Renal pelvis (tissue), 4 donors: ENCODE data around the gene PTAR1. TPM values are rescaled to one million over a fixed set of nuclear protein-coding genes. Genes with fewer than 3 reads are reported as not detected.

ENCODE experiments used
- DNase-seq: peaks from one replicate; pipeline ENCODE4 v3.0.0-alpha.2; 2013
- polyA plus RNA-seq, 3 donors: library from polyadenylated mRNA; unstranded; fragments of 120-200 nt; gene quantifications; one replicate each; pipeline ENCODE4 v1.2.1, GENCODE V29; 2013; ENCODE audit not compliant: insufficient read length in 3 of 3

Gene PTAR1
- polyA plus RNA-seq, 3 donors: 46.4 to 68.7 (median 58.4) TPM

DNA sequence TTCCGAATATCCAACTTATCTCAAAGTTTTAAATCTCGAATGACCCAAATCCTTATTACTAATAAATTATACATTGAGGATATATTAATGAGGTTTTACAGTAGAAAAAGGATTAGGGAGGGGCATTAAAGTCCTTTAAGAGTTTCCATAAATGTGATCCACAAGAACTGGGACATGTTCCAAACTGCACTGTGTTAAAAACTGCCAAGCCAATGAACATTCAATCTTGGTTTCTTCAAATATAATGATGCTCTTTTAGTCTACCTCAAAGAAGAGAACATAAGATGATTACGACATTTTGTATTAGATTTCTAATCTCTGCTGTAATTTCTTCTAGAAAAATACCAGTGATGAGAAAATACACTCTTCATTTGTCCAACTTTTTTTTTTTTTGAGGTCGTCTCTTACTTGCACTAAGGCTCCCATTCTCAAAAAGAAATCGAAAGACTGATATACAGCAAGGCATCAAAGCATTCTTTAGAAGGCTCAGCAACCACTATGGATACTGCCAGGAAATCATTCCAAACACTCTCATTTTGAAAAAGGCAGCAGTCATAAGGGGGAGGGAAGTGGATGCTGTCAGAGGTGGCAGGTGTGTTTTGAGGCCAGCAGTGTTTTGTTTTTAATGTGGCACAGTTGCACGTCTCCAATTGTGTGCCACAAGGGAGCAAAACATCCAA lies 1.7 kb downstream of the PTAR1 start:
- peak; percentile 9 for DNase-seq

- DNase-seq: no peak
These were observed 4.6 kb downstream of the PTAR1 start for GRCh38 chr9:69755205-69755604.

- no peak for DNase-seq
These were observed 6.0 kb downstream of the PTAR1 start for GRCh38 chr9:69753830-69754229.

DNA sequence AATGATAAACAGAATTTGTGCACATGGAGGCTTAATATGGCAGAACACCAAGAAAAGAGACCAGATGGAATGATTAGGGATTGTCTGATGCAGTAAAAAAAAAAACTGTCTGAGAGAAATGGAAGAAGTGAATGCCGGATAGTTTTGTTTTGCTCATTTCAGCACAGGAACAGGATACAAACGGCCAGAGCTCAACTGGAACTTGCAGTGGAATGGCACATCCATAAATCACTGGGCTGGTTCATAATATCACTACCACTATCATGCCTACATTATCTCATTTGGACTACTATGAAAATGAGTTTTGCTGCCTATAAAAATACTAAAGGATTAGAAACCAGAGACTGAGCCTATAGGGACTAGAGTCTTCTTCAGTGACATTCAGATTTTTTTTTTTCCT lies 9.7 kb downstream of the PTAR1 start:
- no peak for DNase-seq

GRCh38 chr9:69748304-69748703 lies 11.5 kb downstream of the PTAR1 start:
- DNase-seq: no peak

DNA sequence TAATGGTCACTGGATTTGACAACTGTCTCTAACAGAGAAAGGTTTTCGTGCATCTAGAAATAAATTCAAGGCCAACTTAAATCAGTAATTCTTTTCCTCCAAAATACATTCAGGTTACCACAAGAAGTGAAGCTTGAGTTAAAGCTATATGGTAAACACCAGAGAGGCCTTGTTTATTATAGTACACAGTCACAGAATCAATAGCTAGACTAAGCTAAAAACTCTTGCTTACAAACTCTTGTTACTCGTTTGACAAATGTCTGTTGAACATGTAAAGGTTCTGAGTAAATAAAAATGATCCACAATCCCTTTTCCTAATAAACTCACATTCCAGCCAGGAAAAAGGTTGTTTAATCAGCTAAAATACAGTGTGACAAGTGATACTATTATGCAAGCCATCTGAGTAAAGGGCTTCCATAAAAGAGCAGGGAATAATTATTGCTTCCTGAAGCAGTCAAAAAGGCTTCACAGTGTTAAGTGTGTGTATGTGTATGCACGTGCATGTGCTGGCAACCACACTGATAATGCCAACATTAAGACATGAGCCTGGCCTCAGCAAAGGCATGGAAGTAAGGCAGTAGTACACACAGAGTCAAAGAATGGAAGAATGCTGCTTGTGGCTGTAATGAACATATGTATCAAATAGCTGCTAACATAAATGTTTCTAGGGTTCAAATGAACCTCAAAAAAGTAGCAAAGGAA lies 12.8 kb downstream of the PTAR1 start:
- DNase-seq: no peak

- DNase-seq: no peak
These were observed 13.9 kb downstream of the PTAR1 start for GRCh38 chr9:69745716-69746437.

GRCh38 chr9:69744688-69745380 lies 15.0 kb downstream of the PTAR1 start:
- DNase-seq: no peak

- DNase-seq: no peak
These were observed 15.9 kb downstream of the PTAR1 start for GRCh38 chr9:69743930-69744329.

DNA sequence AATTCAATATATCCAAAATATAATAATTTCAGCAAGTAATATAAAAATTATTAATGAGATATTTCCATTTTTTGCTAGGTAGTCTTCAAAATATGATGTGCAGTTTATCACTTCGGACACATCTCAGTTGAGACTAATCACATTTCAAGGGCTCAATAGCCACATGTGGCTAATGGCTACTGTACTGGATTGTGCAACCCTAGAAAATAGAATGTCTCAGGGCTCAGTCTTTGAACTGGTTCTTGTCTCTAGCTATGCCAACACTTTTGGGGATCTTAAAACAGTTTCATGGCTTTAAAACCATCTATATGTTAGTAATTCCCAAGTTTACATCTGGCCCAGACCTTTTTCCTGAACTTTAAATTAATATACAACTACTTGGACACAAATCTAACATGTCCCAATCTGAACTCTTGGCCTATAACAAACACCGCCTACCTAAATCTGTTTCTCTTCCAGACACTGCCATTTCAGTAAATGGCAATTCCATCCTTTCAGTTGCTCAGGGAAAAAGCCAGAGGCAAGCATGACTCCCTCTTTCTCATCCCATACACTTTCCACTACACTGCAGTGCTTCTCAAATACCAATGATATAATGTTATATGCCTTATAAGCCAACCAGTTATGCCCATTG lies 18.8 kb downstream of the PTAR1 start:
- DNase-seq: no peak

DNA sequence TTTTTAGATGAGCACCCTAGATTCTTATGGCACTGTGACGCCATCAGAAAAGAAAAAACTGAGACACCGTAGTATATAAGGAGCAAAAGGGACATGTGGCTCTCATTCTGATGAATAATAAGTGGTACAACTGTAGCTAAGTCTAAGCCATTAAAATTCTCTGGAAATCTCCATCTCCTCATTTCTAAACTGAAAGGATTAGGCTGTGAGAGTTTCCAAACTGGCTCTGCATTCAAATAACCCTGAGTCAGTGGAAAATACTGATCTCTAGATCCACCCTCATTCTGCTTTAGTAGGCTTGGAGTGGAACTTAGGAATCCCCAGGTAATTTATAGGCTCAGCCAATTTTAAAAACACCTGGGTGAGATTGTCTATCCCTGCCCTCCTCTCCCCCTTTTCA lies 28.5 kb downstream of the PTAR1 start:
- DNase-seq: no peak

GRCh38 chr9:69719983-69720382 lies 39.8 kb downstream of the PTAR1 start:
- no peak for DNase-seq

- DNase-seq: no peak
These were observed 40.4 kb downstream of the PTAR1 start for GRCh38 chr9:69719367-69719766.

GRCh38 chr9:69718218-69718617 lies 41.6 kb downstream of the PTAR1 start:
- DNase-seq: no peak

- no peak for DNase-seq
These were observed 44.0 kb downstream of the PTAR1 start for GRCh38 chr9:69715825-69716224.

DNA sequence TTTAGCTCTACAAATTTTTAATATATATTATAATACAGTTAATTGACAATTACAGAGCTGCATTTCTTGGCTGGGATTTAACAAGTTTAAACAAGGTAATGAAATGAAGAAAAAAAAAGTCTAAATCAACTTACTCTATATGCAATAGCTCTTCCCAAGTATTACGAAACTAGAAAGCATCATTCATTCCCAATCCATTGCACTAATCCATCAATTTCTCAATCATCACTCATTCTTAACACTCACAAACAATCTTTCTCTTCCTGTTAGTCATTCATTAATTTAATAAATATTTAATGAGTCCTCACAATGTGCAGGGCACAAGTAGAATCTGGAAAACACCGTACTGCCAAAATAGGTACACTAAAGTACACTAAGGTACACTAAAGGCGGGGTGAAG lies 44.7 kb downstream of the PTAR1 start:
- no peak for DNase-seq

- DNase-seq: no peak
These were observed 62.3 kb downstream of the PTAR1 start for GRCh38 chr9:69697475-69697874.

DNA sequence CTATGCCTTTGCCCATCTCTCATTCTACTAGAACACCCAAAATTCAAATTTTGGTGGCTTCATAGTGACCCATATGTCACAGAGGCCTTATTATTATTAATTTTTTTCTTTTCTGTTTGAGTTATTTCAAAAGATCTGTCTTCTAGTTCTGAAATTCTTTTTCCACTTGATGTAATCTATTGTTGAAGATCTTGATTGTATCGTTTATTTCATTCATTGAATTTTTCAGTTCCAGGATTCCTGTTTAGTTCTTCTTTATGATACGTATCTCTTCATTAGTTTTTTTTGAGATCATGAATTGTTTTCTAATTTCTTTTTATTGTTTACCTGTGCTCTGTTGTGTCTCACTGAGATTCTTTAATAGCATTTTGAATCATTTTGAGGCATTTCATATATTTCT lies 63.0 kb downstream of the PTAR1 start:
- DNase-seq: no peak

DNA sequence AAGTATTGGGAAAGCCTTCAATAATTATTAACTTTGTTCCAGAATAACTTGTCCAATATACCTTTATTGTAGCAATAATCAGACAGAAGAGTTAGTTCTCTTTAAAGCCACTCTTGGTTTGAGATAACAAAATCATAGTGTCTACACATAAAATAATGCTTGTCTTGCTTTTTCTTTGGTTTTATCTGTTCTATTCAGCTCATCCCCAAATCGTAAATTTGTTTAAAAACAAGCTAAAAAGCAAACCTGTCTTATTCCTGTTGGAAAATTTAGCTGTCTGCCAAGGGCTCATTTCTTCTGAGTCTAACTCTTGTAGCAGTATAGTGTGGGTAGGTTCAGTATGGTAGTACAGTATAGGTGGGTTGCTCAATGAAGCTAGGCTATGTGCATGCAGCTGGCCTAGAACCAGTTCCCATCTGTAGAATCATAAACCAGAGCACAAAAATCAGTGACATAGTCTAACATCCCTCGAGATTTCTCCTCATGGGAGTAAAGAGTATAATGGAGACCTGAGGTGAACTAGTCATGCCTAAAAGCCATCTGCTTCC lies 69.7 kb downstream of the PTAR1 start:
- DNase-seq: no peak

GRCh38 chr9:69683927-69684326 lies 75.9 kb downstream of the PTAR1 start:
- DNase-seq: no peak

DNA sequence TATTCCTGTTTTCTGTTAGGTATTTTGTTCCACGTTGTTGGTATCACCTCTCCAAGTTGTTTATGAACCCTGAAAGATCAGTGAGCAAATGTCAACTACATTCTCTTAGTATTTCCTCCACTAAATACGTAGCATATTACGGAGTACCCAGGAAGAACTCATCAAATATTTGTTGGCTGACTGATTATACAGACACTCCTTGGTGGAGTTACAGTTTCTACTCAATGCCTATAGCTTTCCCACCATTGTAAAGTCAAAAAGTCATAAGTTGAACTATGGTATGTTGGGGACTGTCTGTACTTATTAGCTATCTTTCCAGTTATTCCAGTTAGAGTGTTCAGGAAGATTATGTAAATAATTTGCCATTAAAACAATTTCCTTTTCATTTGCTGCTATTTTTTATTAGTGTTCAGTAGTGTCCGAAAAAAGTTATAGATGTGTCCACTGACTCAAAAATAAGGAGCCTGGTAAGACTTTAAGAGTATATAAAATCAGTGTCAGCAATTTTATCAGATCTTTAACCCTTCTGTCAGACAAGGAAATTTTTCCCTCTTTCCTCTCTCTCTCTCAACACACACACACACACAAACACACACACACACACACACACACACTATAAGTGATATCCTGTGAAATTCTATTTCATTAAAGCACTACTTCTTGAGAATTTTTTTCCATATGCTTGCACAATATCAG lies 80.8 kb downstream of the PTAR1 start:
- no peak for DNase-seq
